ENCODE results near the gene RRP7A.
"Not testable (repeated sequence)": the region's sequence is repeated elsewhere in the genome, so short reads cannot be mapped to it uniquely, and the experiment has no call there.

DNA sequence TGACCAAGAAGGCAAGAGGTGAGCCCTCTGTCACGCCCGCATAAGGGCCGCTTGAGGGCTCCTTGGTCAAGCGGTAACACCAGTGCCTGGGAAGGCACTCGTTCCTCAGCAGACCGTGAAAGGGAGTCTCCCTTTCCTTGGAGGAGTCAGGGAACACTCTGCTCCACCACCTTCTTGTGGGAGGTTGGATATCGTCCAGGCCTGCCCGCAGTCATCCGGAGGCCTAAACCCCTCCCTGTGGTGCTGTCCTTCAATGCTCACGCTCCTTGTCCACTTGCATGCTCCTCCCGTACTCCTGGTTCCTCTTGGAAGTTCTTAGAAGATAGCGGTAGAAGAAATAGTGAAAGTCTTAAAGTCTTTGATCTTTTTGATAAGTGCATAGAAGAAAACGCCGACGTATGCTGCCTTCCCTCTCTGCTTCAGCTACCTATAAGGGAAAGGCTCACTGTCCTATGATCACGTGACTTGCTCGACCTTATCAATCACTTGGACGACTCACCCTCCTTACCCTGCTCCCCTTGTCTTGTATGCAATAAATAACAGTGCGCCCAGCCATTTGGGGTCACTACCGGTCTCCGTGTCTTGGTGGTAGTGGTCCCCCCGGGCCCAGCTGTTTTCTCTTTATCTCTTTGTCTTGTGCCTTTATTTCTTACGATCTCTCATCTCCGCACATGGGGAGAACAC, 11.9 kb upstream of the RRP7A start:
- TF ChIP-seq, protein P1, sequence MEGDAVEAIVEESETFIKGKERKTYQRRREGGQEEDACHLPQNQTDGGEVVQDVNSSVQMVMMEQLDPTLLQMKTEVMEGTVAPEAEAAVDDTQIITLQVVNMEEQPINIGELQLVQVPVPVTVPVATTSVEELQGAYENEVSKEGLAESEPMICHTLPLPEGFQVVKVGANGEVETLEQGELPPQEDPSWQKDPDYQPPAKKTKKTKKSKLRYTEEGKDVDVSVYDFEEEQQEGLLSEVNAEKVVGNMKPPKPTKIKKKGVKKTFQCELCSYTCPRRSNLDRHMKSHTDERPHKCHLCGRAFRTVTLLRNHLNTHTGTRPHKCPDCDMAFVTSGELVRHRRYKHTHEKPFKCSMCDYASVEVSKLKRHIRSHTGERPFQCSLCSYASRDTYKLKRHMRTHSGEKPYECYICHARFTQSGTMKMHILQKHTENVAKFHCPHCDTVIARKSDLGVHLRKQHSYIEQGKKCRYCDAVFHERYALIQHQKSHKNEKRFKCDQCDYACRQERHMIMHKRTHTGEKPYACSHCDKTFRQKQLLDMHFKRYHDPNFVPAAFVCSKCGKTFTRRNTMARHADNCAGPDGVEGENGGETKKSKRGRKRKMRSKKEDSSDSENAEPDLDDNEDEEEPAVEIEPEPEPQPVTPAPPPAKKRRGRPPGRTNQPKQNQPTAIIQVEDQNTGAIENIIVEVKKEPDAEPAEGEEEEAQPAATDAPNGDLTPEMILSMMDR (IDR thresholded peaks at IDR 0.05), result not testable (repeated sequence)
- not testable (repeated sequence) for TF ChIP-seq POLR2A (IDR thresholded peaks at IDR 0.05)
